GM10847 (cell line): ENCODE results near the gene SPOCK1.

Source experiments
- POLR2A ChIP-seq: IDR thresholded peaks from 2 replicates; pipeline ENCODE4 v1.6.1; 2011; ENCODE audit not compliant: insufficient read length; ENCODE audit errors: extremely low read depth

The SPOCK1 gene

GRCh38 chr5:137071931-137072330 lies 427.2 kb downstream of the SPOCK1 start:
- no peak for TF ChIP-seq POLR2A

- no peak for TF ChIP-seq POLR2A
These were observed 427.6 kb downstream of the SPOCK1 start for GRCh38 chr5:137071526-137071925.

GRCh38 chr5:137070521-137070920 lies 428.6 kb downstream of the SPOCK1 start:
- no peak for TF ChIP-seq POLR2A

GRCh38 chr5:137069358-137069757 lies 429.8 kb downstream of the SPOCK1 start:
- TF ChIP-seq POLR2A: no peak

- no peak for TF ChIP-seq POLR2A
These were observed 437.7 kb downstream of the SPOCK1 start for GRCh38 chr5:137061382-137061781.

GRCh38 chr5:137058089-137058488 lies 441.0 kb downstream of the SPOCK1 start:
- TF ChIP-seq POLR2A: no peak

- TF ChIP-seq POLR2A: no peak
These were observed 442.4 kb downstream of the SPOCK1 start for GRCh38 chr5:137056676-137057075.

GRCh38 chr5:137055271-137055872 lies 443.8 kb downstream of the SPOCK1 start:
- TF ChIP-seq POLR2A: no peak

GRCh38 chr5:137054792-137055191 lies 444.3 kb downstream of the SPOCK1 start:
- no peak for TF ChIP-seq POLR2A

GRCh38 chr5:137054335-137054734 lies 444.8 kb downstream of the SPOCK1 start:
- TF ChIP-seq POLR2A: no peak

GRCh38 chr5:137051161-137051560 lies 448.0 kb downstream of the SPOCK1 start:
- TF ChIP-seq POLR2A: no peak

- TF ChIP-seq POLR2A: no peak
These were observed 458.3 kb downstream of the SPOCK1 start for GRCh38 chr5:137040641-137041340.

GRCh38 chr5:137040024-137040423 lies 459.1 kb downstream of the SPOCK1 start:
- TF ChIP-seq POLR2A: no peak

- no peak for TF ChIP-seq POLR2A
These were observed 461.3 kb downstream of the SPOCK1 start for GRCh38 chr5:137037848-137038247.

GRCh38 chr5:137036640-137037039 lies 462.5 kb downstream of the SPOCK1 start:
- no peak for TF ChIP-seq POLR2A

- TF ChIP-seq POLR2A: no peak
These were observed 463.6 kb downstream of the SPOCK1 start for GRCh38 chr5:137035480-137035878.
